ENCODE results near the gene C1GALT1C1L.

GRCh38 chr2:43699761-43700160, 23.5 kb upstream of the C1GALT1C1L start:
- TF ChIP-seq, protein P1, sequence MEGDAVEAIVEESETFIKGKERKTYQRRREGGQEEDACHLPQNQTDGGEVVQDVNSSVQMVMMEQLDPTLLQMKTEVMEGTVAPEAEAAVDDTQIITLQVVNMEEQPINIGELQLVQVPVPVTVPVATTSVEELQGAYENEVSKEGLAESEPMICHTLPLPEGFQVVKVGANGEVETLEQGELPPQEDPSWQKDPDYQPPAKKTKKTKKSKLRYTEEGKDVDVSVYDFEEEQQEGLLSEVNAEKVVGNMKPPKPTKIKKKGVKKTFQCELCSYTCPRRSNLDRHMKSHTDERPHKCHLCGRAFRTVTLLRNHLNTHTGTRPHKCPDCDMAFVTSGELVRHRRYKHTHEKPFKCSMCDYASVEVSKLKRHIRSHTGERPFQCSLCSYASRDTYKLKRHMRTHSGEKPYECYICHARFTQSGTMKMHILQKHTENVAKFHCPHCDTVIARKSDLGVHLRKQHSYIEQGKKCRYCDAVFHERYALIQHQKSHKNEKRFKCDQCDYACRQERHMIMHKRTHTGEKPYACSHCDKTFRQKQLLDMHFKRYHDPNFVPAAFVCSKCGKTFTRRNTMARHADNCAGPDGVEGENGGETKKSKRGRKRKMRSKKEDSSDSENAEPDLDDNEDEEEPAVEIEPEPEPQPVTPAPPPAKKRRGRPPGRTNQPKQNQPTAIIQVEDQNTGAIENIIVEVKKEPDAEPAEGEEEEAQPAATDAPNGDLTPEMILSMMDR (conservative IDR thresholded peaks at IDR 0.05; ENCODE audit: low read depth, low read length), result no peak
- TF ChIP-seq, protein P2, sequence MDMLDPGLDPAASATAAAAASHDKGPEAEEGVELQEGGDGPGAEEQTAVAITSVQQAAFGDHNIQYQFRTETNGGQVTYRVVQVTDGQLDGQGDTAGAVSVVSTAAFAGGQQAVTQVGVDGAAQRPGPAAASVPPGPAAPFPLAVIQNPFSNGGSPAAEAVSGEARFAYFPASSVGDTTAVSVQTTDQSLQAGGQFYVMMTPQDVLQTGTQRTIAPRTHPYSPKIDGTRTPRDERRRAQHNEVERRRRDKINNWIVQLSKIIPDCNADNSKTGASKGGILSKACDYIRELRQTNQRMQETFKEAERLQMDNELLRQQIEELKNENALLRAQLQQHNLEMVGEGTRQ (IDR thresholded peaks at IDR 0.05; ENCODE audit: low read depth, low read length), result no peak
- no peak for TF ChIP-seq POLR2A (IDR thresholded peaks at IDR 0.05; ENCODE audit: low read depth, low read length)
- no peak for TF ChIP-seq RAD21 (IDR thresholded peaks at IDR 0.05; ENCODE audit: low read length)
- TF ChIP-seq MXI1 (IDR thresholded peaks at IDR 0.05; ENCODE audit: borderline replicate concordance, low read depth, low read length), result no peak
- TF ChIP-seq MAZ (IDR thresholded peaks at IDR 0.05; ENCODE audit: borderline replicate concordance, low read depth, low read length), result no peak
- TF ChIP-seq NFE2L2 (IDR thresholded peaks at IDR 0.05; ENCODE audit: low read depth, low read length), result no peak
- no peak for TF ChIP-seq RFX5 (IDR thresholded peaks at IDR 0.05; ENCODE audit: low read depth, low read length)
- no peak for TF ChIP-seq BHLHE40 (IDR thresholded peaks at IDR 0.05; ENCODE audit: low read depth, low read length)
- TF ChIP-seq FOS (IDR thresholded peaks at IDR 0.05; ENCODE audit: low read depth, low read length), result no peak
- TF ChIP-seq SMC3 (IDR thresholded peaks at IDR 0.05; ENCODE audit: low read depth, low read length), result no peak
- TF ChIP-seq CHD1 (IDR thresholded peaks at IDR 0.05; ENCODE audit: low read depth, low read length), result no peak

Measured in IMR-90 (cell line).